Measurements from ENCODE around the gene NUCKS1.
A peak's percentile ranks its signal among the peaks of the same experiment; 100 is the strongest.

The NUCKS1 gene

DNA sequence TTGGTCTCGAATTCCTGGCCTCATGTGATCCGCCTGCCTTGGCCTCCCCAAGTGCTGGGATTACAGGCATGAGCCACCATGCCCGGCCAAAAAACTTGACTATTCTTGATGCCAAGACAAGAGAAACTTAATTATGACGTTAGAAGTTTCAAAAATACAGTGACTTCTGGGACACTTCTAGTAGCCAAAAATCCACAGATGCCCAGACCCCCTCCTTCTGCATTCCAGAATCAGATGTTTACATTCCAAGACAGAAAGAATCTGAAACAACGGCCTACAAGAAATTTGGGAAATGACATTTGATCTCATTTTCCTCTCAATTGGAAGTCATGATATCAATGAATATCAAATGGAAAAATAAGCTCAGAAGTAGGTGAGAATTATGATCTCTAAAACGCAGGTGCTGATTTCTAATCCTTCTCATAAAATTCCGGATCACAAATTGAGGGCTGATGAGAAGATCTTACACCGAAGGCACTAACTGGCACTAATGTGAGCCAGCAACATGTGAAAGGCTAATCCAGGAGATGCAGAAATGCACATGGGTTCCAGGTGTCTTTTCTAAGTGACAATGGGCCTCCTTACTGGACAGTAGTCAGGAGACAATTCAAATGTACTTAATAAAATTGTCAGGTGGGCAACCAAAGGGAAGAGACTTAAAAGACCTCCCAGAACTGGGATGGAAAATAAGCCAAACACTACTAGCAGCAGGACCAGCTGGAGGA lies 19.8 kb upstream of the NUCKS1 start:
- DNase-seq = no peak

DNA sequence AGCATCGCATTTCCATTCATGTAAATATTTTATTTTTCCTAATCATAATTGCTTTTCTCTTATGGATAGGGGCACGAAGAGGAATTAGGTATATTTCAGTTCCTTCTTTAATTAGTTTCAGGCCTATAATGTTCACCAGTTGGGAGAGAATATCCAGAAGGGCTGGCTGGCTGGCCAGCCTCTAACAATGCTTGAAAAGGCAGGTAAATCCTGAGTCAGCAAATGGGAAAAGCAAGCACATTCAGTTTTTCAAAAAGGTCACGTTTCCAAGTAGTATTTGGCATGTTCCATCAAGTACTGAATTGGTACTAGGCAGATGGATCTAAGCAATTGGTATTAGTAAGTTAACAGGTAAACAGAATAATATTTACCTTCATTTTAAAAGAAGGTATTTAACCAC lies 17.3 kb upstream of the NUCKS1 start:
- no peak for DNase-seq

DNA sequence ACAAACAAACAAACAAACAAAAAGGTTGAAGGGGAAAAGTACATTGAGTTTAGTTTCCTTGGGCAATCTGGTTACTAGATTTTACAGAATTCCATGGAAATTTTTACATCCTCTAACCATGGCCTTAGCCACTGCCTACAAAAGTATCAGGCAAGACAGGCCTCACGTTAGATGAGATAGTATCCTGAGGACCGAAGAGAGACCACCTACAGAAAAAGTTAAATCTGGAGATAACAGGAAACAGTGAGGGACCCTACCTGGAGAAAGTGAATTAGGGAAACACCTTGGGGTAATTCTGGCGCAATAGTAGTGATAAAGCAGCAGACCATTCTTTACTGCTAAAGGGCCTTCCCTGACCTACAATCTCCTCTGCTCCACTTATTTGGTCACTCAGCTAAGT lies 16.6 kb upstream of the NUCKS1 start:
- no peak for DNase-seq

DNA sequence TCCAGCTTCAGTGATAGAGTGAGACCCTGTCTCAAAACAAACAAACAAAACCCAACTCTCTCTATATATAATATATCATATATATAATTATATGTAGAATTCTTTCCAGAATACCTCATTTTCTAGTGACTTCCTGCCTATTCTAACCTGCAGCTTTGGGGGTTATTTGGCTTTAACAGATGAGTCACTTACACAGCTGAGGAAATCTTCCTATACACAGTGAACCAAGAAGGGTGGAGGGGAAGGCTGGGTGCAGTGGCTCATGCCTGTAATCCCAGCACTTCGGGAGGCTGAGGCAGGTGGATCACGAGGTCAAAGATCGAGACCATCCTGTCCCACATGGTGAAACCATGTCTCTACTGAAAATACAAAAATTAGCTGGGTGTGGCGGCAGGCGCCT lies 16.1 kb upstream of the NUCKS1 start:
- DNase-seq = no peak

DNA sequence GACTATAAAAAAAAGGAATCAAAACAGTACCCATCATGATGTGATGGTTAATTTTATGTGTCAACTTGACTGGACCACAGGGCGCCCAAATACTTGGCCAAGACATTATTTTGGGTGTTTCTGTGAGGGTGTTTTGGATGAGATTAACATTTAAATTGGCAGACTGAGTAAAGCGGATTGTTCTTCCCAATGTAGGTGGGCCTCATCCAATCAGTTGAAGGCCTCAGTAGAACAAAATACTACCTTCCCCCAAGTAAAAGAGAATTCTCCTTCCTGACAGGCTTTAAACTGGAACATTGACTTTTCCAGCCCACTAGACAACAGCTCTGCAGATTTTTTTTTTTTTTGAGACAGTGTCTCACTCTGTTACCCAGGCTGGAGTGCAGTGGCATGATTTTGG lies 14.6 kb upstream of the NUCKS1 start:
- no peak for DNase-seq

DNA sequence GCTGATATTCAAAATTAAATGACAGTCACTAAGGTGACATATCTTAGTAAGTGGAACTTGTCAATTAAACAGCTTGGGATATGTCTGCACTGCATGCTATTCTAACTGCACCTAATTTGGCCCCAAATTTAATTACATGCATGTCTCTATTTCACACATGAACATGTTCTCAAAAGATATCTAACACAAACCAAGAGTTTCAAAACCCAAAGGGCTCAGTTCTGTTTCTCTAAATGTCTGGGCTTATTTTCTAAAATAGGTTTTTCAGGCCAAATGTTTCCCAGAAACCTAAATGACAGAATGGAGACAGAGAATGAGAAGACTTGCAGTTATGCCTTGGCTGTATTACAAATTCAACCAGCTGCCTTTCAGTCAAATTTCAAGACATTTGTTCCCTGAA lies 14.0 kb upstream of the NUCKS1 start:
- DNase-seq = no peak

DNA sequence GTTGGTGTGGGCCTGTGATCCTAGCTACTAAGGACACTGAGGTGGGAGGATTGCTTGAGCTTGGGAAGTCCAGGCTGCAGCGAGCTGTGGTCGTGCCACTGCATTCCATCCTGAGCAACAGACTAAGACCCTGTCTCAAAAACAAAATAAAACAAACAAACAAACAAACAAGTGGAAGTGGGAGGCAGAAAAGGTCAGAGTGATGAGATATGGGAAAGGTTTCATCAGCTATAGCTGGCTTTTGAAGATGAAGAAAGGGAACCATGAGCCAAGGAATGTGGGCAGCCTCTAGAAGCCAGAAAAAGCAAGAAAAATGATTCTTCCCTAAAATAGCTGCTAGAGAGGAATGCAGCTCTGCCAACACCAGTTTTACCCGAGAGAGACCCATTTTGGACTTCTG lies 10.6 kb upstream of the NUCKS1 start:
- no peak for DNase-seq

DNA sequence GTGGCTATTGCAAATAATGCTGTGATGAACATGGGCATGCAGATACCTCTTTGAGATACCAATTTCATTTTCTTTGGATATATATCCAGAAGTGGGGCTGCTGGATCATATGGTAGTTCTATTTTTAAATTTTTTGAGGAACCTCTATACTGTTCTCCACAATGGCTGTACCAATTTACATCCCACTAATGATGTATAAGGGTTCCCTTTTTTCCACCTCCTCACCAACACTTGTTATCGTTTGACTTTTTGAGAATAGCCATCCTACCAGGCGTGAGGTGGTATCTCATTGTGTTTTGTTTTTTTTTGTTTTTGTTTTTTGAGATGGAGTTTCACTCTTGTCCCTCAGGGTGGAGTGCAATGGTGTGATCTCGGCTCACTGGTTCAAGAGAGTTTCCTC lies 6.6 kb upstream of the NUCKS1 start:
- DNase-seq = no peak

DNA sequence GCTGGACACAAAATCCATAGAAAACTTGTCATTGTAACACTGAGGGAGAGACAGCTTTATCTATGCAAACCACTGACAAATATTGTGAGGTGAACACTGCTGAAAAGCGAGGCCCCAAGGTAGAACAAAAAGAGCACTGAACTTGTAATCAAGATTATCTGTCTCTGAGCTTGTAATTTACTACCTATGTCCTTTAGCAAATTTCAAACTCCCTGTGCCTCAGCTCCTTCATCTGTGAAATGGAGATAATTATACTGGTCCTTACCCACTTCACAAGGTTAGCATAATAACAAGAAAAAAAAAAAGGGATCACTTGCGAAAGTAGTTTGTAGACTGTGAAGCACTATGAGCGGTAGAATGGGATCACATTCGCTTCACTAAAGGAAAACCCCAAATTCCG lies 4.9 kb upstream of the NUCKS1 start:
- no peak for DNase-seq

DNA sequence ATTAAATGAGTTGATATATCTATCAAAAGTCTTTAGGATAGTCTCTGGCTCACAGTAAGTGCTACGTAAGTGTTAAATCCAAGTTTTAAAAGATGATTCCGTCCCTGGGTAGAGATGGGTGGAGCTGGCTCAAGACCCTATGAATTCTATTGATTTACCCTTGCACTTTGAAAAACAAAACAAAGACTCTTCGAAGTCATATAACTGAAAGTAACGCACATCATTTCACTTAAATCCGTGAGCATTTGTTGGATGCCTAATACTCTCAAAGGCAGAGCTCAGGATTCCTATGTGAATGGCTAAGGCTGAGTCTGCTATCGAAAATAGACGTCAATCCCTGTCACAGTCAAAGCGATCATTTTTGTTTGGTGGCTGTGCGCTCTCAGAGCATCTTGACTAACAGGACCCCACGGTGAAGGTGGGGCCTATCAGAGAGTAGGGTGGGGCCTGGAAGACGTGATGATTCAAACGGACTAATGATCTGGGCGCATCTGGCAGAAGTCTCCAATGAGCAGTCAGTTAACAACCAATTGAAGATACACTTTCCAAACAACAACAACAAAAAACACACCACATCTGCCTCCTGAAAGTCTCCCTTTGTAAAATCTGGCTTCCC lies 1.2 kb upstream of the NUCKS1 start:
- no peak for DNase-seq

DNA sequence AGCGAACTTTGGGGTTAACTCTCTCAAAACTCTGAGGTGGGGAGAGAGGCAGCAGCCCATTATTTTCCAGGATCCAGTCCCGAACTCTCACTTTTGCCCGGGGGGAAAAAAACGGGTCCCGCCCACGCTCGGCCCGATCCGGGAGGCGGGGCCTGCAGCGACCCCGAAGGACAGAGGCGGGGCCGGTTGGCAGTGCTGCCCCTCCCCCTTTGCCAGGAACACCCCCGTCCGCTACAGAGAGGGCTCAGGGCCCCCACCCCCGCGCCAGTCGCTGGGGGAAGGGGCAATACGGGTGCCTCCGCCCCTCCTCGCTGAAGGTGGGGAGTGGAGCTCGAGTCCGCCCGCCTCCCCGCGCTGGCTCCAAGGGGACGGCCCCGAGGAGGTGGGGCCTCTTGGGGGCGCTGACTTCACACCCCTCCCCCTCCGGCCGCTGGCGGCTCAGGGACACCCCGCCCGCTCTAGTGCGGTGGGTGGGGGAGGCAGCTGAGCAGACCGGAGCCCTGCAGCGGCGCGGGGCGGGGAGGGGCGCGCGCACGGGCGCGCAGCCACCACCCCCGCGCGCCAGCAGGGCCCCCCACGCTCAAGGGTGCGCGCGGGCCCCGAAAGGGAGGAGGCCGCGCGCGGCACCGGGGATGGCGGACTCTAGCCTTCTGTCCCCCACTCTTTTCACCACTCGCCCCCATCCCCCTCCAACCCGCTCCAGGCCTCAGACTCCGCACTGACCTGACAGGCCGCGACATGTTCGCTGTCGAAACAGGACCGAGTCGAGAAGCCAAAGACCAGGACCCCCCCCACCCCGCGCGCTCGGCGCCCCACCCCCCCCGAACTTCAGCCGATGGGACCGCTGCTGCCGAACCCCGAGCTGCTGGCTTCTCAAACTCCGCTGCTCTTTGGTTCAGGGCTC lies 496 bp downstream of the NUCKS1 start:
- peak; percentile 86 to 95 (median 92) for DNase-seq

DNA sequence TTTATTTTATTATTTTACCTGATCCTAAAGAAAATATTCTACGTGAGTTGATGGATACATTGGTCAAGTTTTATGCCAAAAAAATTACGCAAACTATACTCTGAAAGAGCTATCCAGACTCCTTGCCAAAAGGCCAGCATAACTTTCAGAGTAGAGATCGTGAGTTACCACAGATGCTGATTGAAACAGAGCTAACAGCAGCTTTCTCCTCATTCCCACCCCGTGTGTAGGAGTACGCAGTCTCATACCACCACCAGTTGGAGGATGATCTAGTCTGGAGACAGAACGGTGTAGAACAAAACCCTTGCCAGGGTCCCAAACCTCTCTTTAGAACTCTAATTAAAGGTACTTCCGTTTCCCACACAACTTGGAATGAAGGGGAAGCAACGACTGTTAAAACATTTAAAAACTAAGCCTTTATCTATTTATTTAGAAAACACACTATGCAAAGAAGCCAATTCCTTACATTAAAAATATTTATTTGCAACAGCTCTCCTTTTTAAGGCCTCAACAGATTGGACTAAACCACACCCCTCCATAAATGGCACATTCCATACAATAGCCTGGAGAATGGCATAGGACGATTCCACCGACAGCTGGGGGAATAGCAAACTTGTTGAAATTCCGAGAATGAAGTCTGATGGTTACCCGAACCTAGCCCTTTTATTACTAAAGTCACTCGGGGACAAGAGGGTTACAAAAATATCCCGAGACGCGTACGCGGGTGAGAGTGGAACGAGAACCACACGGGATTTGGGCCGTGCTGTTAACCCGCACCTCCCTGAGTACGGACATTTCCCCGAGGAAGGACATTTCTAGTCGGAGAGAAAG lies 1.4 kb downstream of the NUCKS1 start:
- no peak for DNase-seq

DNA sequence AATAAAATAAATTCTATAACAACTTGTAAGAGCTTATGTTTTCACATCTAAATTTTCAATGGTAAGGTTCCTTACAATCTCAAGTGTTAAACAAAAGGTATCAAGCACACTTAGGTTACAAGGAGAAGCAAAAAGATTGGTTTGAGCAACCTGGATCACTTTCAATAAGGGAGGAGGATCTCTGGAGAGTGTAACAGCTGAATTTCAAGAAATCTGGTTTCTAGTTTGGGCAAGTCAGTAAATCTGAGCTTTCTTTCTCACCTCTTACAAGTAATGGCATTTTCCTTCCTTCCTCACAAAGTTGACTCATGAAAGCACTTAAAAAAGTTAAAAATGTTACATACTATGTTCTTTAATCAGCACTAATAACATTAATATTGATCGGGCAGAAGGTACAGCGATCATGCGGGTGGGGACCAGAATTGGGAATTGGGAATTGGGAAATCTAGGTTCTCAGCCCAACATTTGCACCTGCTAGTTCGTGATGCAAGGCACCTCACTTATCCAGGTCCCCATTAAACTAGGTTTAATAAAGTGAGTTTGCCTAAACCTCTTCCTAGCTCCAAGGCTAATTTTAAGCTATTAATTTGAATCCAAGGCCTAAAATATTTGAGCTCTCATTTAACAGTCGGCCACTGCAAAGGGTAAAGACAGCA lies 3.1 kb downstream of the NUCKS1 start:
- DNase-seq = no peak

DNA sequence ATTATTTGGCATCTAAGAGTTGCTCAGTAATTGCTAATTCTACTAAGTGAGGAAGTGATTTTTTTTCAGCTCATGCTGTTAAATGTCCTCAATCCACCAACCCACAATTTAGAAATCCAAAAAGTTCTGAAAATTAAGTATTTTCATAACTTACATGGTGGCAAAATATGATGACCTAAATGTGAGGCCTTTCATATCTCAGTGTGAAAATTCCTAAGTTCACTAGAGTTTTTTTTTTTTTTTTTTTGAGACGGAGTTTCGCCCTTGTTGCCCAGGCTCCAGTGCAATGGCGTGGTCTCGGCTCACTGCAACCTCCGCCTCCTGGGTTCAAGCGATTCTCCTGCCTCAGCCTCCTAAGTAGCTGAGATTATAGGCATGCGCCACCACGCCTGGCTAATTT lies 5.6 kb downstream of the NUCKS1 start:
- DNase-seq = no peak

DNA sequence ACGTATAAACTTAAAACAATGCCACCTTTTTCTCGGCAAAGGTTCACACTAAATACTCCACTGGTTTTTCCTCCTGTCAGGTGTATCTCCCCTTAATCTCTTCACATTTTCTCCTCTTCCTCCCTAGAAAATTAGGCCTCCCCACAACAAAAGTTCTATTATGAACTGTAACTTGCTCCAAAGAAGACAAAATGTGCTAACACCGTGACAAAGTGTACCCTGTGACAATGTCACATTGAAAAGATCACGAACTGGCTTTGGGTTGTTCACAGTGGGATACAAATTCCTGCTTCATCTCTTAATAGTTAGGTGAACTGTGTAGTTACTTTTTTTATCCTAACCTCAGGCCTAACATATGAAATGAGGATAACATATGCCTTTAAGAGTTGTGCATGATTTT lies 6.0 kb downstream of the NUCKS1 start:
- no peak for DNase-seq

DNA sequence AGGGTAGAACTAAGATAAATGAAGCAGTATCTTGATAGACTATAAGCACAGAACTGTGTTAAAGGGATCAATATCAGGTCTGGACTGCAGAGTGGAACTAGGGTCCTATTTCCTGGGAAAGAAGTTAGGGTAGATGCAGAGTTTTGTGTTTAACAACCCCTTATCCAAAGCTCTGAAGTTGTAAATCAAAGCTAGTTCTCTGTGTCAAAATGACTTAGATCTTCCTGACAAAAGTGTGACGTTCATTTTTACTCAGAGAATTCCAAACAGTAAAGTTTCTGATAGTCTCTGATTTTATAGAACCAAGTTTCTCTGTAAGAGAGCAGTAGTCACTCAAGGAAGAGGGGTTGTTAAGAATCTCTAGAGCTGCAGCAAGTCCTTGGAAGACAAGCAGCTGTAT lies 8.3 kb downstream of the NUCKS1 start:
- DNase-seq = no peak

DNA sequence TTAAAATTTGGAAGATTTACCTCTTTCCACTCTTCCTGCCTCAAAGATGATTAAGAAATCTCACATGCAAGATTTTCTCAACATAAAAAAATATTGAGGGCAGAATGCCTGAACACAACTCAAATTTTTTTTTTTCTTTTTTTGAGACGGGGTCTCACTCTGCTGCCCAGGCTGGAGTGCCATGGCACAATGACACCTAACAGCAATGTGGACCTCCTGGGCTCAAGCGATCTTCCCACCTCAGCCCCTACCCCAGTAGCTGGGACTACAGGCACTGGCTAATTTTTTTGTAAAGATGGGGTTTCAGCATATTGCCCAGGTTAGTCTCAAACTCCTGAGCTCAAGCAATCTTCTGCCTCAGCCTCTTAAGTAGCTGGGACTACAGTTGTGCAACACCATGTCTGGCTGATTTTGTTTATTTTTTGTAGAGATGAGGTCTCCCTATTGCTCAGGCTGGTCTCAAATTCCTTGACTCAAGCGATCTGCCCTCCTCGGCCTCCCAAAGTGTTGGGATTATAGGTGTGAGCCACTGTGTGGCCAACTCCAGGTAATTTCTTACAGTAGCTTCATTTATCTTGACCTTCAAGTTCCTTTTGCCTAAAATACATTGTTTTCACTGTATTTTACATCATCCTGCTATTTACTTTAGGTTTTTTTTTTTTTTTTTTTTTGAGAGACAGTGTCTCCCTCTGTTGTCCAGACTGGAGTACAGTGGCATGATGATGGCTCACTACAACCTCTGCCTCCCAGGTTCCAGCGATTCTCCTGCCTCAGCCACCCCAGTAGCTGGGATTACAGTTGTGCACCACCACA lies 10.4 kb downstream of the NUCKS1 start:
- no peak for DNase-seq

DNA sequence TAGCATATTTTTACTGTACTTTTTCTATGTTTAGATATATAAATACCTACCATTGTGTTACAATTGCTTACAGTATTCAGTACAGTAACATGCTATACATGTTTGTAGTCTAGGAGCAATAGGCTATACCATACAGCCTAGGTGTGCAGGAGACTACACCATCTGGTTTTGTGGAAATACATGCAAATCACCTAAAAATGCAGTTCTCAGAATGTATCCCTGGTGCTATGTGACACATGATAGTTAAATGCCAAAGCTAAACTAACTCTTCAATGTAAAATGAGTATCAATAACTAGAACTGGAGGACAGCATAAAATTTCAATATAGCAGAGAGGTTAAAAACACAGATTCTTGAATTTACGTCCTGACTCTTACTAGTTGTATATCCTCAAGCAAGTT lies 14.8 kb downstream of the NUCKS1 start:
- DNase-seq = no peak

DNA sequence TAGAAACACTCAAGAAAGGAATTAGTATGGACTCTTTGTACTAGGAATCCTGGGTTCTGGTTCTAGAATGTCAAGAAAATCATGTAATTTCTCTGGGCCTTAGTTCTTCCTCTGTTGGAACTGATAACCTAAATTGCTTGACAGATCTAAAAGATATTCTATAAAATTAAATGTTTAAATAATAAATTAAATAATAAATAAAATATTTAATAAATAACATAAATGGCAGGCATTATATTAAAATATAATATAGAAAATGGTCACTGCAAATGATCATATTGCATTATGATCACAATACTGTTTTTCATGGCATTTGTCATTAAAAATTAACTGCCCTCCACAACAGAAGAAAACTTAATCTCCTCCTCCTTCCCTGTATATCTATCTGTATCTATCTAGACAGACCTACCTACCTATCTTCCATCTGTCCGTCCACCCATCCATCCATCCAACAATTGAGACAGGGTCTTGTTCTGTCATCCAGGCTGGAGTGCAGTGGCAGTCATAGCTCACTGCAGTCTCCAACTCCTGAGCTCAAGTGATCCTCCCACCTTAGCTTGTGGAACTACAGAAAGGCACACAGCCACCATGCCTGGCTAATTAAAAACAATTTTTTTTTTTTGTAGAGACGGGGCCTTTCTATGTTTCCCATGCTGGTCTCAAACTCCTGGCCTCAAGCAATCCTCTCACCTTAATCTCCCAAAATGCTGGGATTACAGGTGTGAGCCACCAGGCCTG lies 16.4 kb downstream of the NUCKS1 start:
- DNase-seq = no peak

DNA sequence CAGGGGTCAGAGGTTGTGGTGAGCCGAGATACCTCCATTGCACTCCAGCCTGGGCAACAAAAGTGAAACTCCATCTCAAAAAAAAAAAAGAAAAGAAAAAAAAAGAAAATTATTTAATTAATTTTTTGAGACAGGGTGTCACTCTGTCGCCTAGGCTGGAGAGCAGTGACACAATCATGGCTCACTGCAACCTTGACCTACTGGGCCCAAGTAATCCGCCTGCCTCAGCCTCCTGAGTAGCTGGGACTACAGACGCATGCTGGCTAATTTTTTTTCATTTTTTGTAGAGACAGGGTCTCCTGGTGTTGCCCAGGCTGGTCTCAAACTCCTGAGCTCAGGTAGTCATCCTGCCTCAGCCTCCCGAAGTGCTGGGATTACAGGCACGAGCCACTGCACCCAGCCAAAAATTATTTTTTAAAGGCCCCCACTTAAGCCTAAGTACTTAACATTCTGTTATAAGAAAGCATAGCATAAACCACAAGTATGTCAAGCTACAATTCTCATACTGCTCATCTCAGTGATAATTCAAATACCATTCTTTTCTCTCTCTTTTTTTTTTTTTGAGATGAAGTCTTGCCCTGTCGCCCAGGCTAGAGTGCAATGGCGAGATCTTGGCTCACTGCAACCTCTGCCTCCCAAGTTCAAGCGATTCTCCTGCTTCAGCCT lies 19.9 kb downstream of the NUCKS1 start:
- DNase-seq = no peak

Measured in activated CD4-positive, CD25-positive, alpha-beta regulatory T cell (primary cell).